ENCODE data around the gene GNA14. TPM values are rescaled to one million over a fixed set of nuclear protein-coding genes. Genes with fewer than 3 reads are reported as not detected.

GNA14 gene
- total and polyA plus RNA-seq, 2 of the 8 experiments (the other 6 are each of a cell fraction or from before 2014, with no cell fraction given), result 3.4 to 6.3 TPM

GRCh38 chr9:77599492-77599891 is 48.6 kb downstream of the GNA14 start:
- Histone ChIP-seq H3K4me1 (replicated peaks in 1 of 4; ENCODE audit: control insufficient read depth in 3 of 4, insufficient read depth in 4 of 4, low read length in 3 of 4) (peaks cover 0 to 15% (median 3%) of the 10 kb centered on the region in 4 experiments; a peak in 5 of 7 replicates), H4K20me1 (replicated peaks in 1 of 2; ENCODE audit: control insufficient read depth in 1 of 2, insufficient read depth in 2 of 2, low read length in 2 of 2) (no peaks in the 10 kb centered on the region), H2BK120ac (replicated peaks; ENCODE audit: low read depth, low read length) (no peak overlapping the region), H3K18ac (ENCODE audit: extremely low read depth, low read length) (no peak overlapping the region), H4K91ac (replicated peaks; ENCODE audit: insufficient read length, low read length) (peak overlapping the region; percentile 44), H3K27me3 (replicated peaks in 1 of 4; ENCODE audit: control insufficient read depth in 3 of 4, extremely low read depth in 1 of 4, insufficient read depth in 3 of 4, low read length in 3 of 4) (no peaks in the 10 kb centered on the region), H3K56ac (replicated peaks; ENCODE audit: insufficient read length, low read depth, low read length) (no peak overlapping the region), H2BK5ac (ENCODE audit: low read depth, low read length) (no peak overlapping the region; the same call in 1 of the 2 replicates), H3K4ac (replicated peaks; ENCODE audit: insufficient read length, low read depth, low read length) (no peak overlapping the region), H2BK20ac (ENCODE audit: low read length) (no peak overlapping the region), H4K5ac (ENCODE audit: insufficient read length, low read depth, low read length) (no peak overlapping the region), H2BK15ac (ENCODE audit: low read length) (no peak overlapping the region), H2AFZ (ENCODE audit: low read length) (no peak overlapping the region), H3K9ac (replicated peaks in 1 of 4; ENCODE audit: extremely low read depth in 1 of 4, low read depth in 3 of 4, low read length in 3 of 4) (no peak overlapping the region), H3K27ac (ENCODE audit: low read depth, low read length) (no peak overlapping the region), H3K23ac (ENCODE audit: insufficient read length) (no peak overlapping the region), H3K79me1 (ENCODE audit: low read depth, low read length) (no peaks in the 10 kb centered on the region), H3K4me3 (ENCODE audit: extremely low read depth in 1 of 4, insufficient read depth in 2 of 4, low read depth in 3 of 4, low read length in 4 of 4) (no peak overlapping the region), H3K79me2 (ENCODE audit: control insufficient read depth in 1 of 2, insufficient read depth in 2 of 2, low read length in 2 of 2) (no peaks in the 10 kb centered on the region), H3K9me3 (ENCODE audit: insufficient read depth in 2 of 2, low read depth in 1 of 2, low read length in 1 of 2) (no peaks in the 10 kb centered on the region), H2BK12ac (ENCODE audit: low read depth, low read length) (no peak overlapping the region), H3K36me3 (ENCODE audit: control insufficient read depth in 2 of 4, insufficient read depth in 4 of 4, low read length in 3 of 4) (no peaks in the 10 kb centered on the region), H3K14ac (ENCODE audit: insufficient read length) (no peak overlapping the region), H3K23me2 (ENCODE audit: low read depth, low read length) (no peaks in the 10 kb centered on the region), H3K4me2 (ENCODE audit: insufficient read depth in 1 of 2, low read depth in 2 of 2, low read length in 2 of 2) (no peak overlapping the region), H2AK5ac (ENCODE audit: low read depth, low read length) (no peak overlapping the region), H4K8ac (ENCODE audit: extremely low read depth, insufficient read depth, low read length) (no peak overlapping the region)
- 97% methylated on average over 8 of the region's 8 CpGs; no CpG with 5 or more reads in 1 of the 2 experiments for WGBS, 2 experiments (ENCODE audit: extremely low coverage in 1 of 2, insufficient coverage in 1 of 2, insufficient read length in 1 of 2, insufficient replicate concordance in 2 of 2, low coverage in 1 of 2, low lambda C conversion rate in 2 of 2, missing lambda C conversion rate in 1 of 2)
- ChIA-PET POLR2A (ENCODE audit: partially characterized antibody) (interaction anchor here (1.0 to 1.2 kb wide), 2 partner anchors 12 to 21 kb away, joined by 3 read pairs; no protein-coding TSS in a partner anchor), CTCF (ENCODE audit: partially characterized antibody) (interaction anchor here (0.6 to 1.1 kb wide), 2 partner anchors 15 to 282 kb away, joined by 3 to 4 read pairs; no protein-coding TSS in a partner anchor)
- DNase-seq (ENCODE audit: low read depth in 1 of 2, low spot score in 2 of 2) (no peak), FAIRE-seq (no peak)
- no peak for TF ChIP-seq BCL11A (IDR thresholded peaks at IDR 0.05; ENCODE audit: low read depth in 2 of 2, low read length in 2 of 2)
- no peak for TF ChIP-seq CBX5 (IDR thresholded peaks at IDR 0.05; ENCODE audit: low read depth, low read length)
- no peak for TF ChIP-seq YY1 (IDR thresholded peaks at IDR 0.05; ENCODE audit: low read depth, low read length)
- no peak for TF ChIP-seq MAFK (IDR thresholded peaks at IDR 0.05; ENCODE audit: low read depth, low read length)
- no peak for TF ChIP-seq NRF1 (IDR thresholded peaks at IDR 0.05; ENCODE audit: low read depth, low read length)
- no peak for TF ChIP-seq CBX8 (IDR thresholded peaks at IDR 0.05; ENCODE audit: borderline replicate concordance, low read depth, low read length)
- no peak for TF ChIP-seq HDAC2 (IDR thresholded peaks at IDR 0.05; ENCODE audit: borderline replicate concordance in 1 of 2, low read depth in 2 of 2, low read length in 2 of 2)
- TF ChIP-seq RAD21 (IDR thresholded peaks at IDR 0.05 in 1 of 2, conservative IDR thresholded peaks at IDR 0.05 in 1 of 2; ENCODE audit: low read depth in 2 of 2, low read length in 2 of 2), result no peak
- no peak for TF ChIP-seq JUN (IDR thresholded peaks at IDR 0.05; ENCODE audit: low read depth, low read length)
- no peak for TF ChIP-seq SAP30 (IDR thresholded peaks at IDR 0.05; ENCODE audit: insufficient read depth, insufficient replicate concordance, low read length)
- no peak for TF ChIP-seq PHF8 (conservative IDR thresholded peaks at IDR 0.05; ENCODE audit: low read depth, low read length)
- TF ChIP-seq RFX5 (IDR thresholded peaks at IDR 0.05; ENCODE audit: borderline replicate concordance, low read depth, low read length), result no peak
- no peak for TF ChIP-seq RNF2 (IDR thresholded peaks at IDR 0.05; ENCODE audit: borderline replicate concordance, low read depth, low read length, missing control alignments, poor library complexity, severe bottlenecking)

Data from H1 (cell line).